ENCODE data around the gene EGR2. TPM values are rescaled to one million over a fixed set of nuclear protein-coding genes. Genes with fewer than 3 reads are reported as not detected.

The EGR2 gene
- total RNA-seq, 1 experiment from 2014 or later: 0.92 TPM

DNA sequence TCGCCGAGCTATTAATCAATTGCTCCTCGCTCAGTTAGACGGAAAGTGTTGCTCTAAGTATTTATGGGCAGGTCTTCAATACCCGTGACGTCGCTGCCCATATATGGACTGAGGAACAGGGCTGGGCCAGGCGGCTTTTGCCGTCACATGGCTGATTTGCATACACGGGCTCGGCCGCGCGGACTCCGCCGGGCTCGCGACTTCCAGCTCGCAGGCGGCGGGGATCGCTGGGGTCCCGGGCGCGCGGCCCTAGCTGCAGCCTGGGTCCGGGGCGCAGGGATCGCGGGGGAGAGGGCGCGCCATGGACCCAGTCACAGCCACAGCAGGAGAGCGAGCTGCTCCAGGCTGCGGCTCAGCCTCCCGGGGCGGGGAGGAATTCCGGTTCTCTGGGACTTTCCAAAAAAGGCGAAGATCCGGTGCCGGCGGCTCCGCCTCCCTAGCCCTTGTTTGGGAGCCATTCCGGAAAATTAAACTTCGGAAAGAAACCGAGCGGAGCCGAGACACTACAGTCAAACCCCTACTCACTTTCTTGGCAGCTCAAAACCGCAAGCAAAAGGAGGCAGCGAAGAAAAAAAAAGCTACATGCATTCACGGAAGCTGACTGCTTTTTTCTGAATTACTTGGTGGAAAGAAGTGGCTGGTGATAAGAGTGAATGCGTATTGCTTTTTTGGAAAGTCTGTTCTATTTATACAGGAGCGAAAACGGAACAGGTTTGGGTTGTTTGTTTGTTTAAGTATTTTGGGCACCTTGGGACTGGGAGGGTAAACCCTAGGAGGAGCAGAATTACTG lies at the start of gene EGR2 (continued):
- TF ChIP-seq, protein P1, sequence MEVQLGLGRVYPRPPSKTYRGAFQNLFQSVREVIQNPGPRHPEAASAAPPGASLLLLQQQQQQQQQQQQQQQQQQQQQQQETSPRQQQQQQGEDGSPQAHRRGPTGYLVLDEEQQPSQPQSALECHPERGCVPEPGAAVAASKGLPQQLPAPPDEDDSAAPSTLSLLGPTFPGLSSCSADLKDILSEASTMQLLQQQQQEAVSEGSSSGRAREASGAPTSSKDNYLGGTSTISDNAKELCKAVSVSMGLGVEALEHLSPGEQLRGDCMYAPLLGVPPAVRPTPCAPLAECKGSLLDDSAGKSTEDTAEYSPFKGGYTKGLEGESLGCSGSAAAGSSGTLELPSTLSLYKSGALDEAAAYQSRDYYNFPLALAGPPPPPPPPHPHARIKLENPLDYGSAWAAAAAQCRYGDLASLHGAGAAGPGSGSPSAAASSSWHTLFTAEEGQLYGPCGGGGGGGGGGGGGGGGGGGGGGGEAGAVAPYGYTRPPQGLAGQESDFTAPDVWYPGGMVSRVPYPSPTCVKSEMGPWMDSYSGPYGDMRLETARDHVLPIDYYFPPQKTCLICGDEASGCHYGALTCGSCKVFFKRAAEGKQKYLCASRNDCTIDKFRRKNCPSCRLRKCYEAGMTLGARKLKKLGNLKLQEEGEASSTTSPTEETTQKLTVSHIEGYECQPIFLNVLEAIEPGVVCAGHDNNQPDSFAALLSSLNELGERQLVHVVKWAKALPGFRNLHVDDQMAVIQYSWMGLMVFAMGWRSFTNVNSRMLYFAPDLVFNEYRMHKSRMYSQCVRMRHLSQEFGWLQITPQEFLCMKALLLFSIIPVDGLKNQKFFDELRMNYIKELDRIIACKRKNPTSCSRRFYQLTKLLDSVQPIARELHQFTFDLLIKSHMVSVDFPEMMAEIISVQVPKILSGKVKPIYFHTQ (CRISPR knock-in tag; IDR thresholded peaks at IDR 0.05): no peak
- TF ChIP-seq, protein P2, sequence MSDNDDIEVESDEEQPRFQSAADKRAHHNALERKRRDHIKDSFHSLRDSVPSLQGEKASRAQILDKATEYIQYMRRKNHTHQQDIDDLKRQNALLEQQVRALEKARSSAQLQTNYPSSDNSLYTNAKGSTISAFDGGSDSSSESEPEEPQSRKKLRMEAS (CRISPR knock-in tag; IDR thresholded peaks at IDR 0.05): 0 out of 2 replicates have a peak, but pooled peaks have one; percentile 25
- TF ChIP-seq, protein P3, sequence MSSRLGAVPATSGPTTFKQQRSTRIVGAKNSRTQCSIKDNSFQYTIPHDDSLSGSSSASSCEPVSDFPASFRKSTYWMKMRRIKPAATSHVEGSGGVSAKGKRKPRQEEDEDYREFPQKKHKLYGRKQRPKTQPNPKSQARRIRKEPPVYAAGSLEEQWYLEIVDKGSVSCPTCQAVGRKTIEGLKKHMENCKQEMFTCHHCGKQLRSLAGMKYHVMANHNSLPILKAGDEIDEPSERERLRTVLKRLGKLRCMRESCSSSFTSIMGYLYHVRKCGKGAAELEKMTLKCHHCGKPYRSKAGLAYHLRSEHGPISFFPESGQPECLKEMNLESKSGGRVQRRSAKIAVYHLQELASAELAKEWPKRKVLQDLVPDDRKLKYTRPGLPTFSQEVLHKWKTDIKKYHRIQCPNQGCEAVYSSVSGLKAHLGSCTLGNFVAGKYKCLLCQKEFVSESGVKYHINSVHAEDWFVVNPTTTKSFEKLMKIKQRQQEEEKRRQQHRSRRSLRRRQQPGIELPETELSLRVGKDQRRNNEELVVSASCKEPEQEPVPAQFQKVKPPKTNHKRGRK (CRISPR knock-in tag; IDR thresholded peaks at IDR 0.05; ENCODE audit: borderline replicate concordance): no peak
- no peak for TF ChIP-seq CREB1 (CRISPR knock-in tag; IDR thresholded peaks at IDR 0.05)

DNA sequence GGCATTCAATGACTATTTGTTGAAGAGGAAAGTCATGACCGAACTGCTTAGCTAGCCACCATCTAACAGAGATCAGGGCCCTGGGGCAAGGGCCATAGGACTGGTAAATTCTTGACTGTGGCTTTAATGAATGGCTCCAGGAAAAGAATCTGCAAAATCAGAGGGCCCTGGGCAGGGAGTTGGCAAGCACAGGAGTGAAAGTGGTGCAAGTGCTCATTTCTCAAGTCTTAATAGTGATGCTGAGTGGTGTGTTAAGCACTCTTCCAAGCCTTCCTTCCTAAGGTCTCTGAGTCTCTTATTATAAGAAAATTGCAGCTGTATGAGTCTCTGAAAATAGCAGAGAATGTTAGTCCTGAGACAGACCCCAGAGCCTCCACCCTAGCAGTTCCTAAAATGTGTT lies 46.3 kb upstream of the EGR2 start:
- Mint-ChIP-seq H3K4me1 (peaks cover 8% of the 10 kb centered on the region), H3K4me3 (no peak overlapping the region), H3K9me3 (no peaks in the 10 kb centered on the region), H3K27ac (no peak overlapping the region), H3K36me3 (no peaks in the 10 kb centered on the region), H3K27me3 (ENCODE audit: low read depth) (no peaks in the 10 kb centered on the region; the same call in 1 of the 2 replicates)
- DNase-seq (ENCODE audit: low spot score) (no peak), ATAC-seq (no peak)
- CTCF ChIA-PET: no interaction called here
- POLR2A ChIA-PET: no interaction called here
- TF ChIP-seq, protein P4, sequence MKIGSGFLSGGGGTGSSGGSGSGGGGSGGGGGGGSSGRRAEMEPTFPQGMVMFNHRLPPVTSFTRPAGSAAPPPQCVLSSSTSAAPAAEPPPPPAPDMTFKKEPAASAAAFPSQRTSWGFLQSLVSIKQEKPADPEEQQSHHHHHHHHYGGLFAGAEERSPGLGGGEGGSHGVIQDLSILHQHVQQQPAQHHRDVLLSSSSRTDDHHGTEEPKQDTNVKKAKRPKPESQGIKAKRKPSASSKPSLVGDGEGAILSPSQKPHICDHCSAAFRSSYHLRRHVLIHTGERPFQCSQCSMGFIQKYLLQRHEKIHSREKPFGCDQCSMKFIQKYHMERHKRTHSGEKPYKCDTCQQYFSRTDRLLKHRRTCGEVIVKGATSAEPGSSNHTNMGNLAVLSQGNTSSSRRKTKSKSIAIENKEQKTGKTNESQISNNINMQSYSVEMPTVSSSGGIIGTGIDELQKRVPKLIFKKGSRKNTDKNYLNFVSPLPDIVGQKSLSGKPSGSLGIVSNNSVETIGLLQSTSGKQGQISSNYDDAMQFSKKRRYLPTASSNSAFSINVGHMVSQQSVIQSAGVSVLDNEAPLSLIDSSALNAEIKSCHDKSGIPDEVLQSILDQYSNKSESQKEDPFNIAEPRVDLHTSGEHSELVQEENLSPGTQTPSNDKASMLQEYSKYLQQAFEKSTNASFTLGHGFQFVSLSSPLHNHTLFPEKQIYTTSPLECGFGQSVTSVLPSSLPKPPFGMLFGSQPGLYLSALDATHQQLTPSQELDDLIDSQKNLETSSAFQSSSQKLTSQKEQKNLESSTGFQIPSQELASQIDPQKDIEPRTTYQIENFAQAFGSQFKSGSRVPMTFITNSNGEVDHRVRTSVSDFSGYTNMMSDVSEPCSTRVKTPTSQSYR (CRISPR knock-in tag; IDR thresholded peaks at IDR 0.05): no peak
- TF ChIP-seq, protein P5, sequence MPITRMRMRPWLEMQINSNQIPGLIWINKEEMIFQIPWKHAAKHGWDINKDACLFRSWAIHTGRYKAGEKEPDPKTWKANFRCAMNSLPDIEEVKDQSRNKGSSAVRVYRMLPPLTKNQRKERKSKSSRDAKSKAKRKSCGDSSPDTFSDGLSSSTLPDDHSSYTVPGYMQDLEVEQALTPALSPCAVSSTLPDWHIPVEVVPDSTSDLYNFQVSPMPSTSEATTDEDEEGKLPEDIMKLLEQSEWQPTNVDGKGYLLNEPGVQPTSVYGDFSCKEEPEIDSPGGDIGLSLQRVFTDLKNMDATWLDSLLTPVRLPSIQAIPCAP (CRISPR knock-in tag; IDR thresholded peaks at IDR 0.05): no peak
- TF ChIP-seq, protein P6, sequence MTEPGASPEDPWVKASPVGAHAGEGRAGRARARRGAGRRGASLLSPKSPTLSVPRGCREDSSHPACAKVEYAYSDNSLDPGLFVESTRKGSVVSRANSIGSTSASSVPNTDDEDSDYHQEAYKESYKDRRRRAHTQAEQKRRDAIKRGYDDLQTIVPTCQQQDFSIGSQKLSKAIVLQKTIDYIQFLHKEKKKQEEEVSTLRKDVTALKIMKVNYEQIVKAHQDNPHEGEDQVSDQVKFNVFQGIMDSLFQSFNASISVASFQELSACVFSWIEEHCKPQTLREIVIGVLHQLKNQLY (CRISPR knock-in tag; IDR thresholded peaks at IDR 0.05): no peak
- TF ChIP-seq CREM (CRISPR knock-in tag; IDR thresholded peaks at IDR 0.05): no peak
- TF ChIP-seq, protein P7, sequence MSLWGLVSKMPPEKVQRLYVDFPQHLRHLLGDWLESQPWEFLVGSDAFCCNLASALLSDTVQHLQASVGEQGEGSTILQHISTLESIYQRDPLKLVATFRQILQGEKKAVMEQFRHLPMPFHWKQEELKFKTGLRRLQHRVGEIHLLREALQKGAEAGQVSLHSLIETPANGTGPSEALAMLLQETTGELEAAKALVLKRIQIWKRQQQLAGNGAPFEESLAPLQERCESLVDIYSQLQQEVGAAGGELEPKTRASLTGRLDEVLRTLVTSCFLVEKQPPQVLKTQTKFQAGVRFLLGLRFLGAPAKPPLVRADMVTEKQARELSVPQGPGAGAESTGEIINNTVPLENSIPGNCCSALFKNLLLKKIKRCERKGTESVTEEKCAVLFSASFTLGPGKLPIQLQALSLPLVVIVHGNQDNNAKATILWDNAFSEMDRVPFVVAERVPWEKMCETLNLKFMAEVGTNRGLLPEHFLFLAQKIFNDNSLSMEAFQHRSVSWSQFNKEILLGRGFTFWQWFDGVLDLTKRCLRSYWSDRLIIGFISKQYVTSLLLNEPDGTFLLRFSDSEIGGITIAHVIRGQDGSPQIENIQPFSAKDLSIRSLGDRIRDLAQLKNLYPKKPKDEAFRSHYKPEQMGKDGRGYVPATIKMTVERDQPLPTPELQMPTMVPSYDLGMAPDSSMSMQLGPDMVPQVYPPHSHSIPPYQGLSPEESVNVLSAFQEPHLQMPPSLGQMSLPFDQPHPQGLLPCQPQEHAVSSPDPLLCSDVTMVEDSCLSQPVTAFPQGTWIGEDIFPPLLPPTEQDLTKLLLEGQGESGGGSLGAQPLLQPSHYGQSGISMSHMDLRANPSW (CRISPR knock-in tag; conservative IDR thresholded peaks at IDR 0.05; ENCODE audit: low read depth): no peak
- TF ChIP-seq, protein P8, sequence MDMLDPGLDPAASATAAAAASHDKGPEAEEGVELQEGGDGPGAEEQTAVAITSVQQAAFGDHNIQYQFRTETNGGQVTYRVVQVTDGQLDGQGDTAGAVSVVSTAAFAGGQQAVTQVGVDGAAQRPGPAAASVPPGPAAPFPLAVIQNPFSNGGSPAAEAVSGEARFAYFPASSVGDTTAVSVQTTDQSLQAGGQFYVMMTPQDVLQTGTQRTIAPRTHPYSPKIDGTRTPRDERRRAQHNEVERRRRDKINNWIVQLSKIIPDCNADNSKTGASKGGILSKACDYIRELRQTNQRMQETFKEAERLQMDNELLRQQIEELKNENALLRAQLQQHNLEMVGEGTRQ (CRISPR knock-in tag; IDR thresholded peaks at IDR 0.05): no peak
- no peak for TF ChIP-seq GRHL2 (CRISPR knock-in tag; IDR thresholded peaks at IDR 0.05; ENCODE audit: insufficient replicate concordance, severe bottlenecking)
- TF ChIP-seq TCF7 (CRISPR knock-in tag; IDR thresholded peaks at IDR 0.05; ENCODE audit: low read depth): no peak
- TF ChIP-seq ZNF263 (CRISPR knock-in tag; IDR thresholded peaks at IDR 0.05; ENCODE audit: low read depth): no peak
- TF ChIP-seq, protein P9, sequence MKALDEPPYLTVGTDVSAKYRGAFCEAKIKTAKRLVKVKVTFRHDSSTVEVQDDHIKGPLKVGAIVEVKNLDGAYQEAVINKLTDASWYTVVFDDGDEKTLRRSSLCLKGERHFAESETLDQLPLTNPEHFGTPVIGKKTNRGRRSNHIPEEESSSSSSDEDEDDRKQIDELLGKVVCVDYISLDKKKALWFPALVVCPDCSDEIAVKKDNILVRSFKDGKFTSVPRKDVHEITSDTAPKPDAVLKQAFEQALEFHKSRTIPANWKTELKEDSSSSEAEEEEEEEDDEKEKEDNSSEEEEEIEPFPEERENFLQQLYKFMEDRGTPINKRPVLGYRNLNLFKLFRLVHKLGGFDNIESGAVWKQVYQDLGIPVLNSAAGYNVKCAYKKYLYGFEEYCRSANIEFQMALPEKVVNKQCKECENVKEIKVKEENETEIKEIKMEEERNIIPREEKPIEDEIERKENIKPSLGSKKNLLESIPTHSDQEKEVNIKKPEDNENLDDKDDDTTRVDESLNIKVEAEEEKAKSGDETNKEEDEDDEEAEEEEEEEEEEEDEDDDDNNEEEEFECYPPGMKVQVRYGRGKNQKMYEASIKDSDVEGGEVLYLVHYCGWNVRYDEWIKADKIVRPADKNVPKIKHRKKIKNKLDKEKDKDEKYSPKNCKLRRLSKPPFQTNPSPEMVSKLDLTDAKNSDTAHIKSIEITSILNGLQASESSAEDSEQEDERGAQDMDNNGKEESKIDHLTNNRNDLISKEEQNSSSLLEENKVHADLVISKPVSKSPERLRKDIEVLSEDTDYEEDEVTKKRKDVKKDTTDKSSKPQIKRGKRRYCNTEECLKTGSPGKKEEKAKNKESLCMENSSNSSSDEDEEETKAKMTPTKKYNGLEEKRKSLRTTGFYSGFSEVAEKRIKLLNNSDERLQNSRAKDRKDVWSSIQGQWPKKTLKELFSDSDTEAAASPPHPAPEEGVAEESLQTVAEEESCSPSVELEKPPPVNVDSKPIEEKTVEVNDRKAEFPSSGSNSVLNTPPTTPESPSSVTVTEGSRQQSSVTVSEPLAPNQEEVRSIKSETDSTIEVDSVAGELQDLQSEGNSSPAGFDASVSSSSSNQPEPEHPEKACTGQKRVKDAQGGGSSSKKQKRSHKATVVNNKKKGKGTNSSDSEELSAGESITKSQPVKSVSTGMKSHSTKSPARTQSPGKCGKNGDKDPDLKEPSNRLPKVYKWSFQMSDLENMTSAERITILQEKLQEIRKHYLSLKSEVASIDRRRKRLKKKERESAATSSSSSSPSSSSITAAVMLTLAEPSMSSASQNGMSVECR (CRISPR knock-in tag; IDR thresholded peaks at IDR 0.05; ENCODE audit: borderline replicate concordance): no peak
- TF ChIP-seq TP53 (CRISPR knock-in tag; IDR thresholded peaks at IDR 0.05): no peak
- TF ChIP-seq ZBTB21 (CRISPR knock-in tag; IDR thresholded peaks at IDR 0.05; ENCODE audit: borderline replicate concordance): no peak
- no peak for TF ChIP-seq NFYB (CRISPR knock-in tag; conservative IDR thresholded peaks at IDR 0.05; ENCODE audit: low read depth)
